CD4-positive, alpha-beta T cell (primary cell): ENCODE results near the gene PDCD5. TPM values are rescaled to one million over a fixed set of nuclear protein-coding genes. Genes with fewer than 3 reads are reported as not detected.

Experiments
- ATAC-seq: fragments of 200-7000 bp; cut with Tn5 transposase; one replicate; pipeline ENCODE4 v1.10.0; 2022; ENCODE audit warnings: mild to moderate bottlenecking; ENCODE audit not compliant: poor library complexity
- CTCF ChIA-PET: fragments of 350-600 bp; sonication (Branson Sonifier 250); formaldehyde crosslinking; loops from one replicate; lab custom pipeline; 2021; ENCODE audit warnings: antibody characterized with exemption, inconsistent platforms; lab: Charles Lee
- POLR2A ChIA-PET: fragments of 350-600 bp; sonication (Branson Sonifier 250); formaldehyde crosslinking; loops from one replicate; lab custom pipeline; 2021; ENCODE audit warnings: antibody characterized with exemption, inconsistent platforms; lab: Charles Lee
- DNase-seq, 14 experiments: peaks; one replicate each; pipeline ENCODE4 v3.0.0-alpha.2; 2013 to 2020; ENCODE audit warnings: mixed read lengths in 2 of 14
- H3K27ac ChIP-seq, 2 donors: one replicate each; pipeline versions ENCODE4 v1.5.1 to v1.7.0; 2013; ENCODE audit warnings: low read length in 2 of 2, low read depth in 1 of 2, mild to moderate bottlenecking in 1 of 2
- H3K27me3 ChIP-seq, 2 experiments: 1 replicate in 1 of 2; 2 replicates in 1 of 2; pipeline versions ENCODE4 v1.6.1 to v1.7.0; 2013; ENCODE audit warnings: low read length in 2 of 2, control low read depth in 1 of 2, mild to moderate bottlenecking in 1 of 2, moderate library complexity in 1 of 2; ENCODE audit not compliant: insufficient read depth in 2 of 2, control insufficient read depth in 1 of 2
- H3K36me3 ChIP-seq: one replicate; pipeline ENCODE4 v1.6.1; 2013; ENCODE audit warnings: low read length, control low read depth; ENCODE audit not compliant: insufficient read depth
- H3K4me1 ChIP-seq: one replicate; pipeline ENCODE4 v1.6.1; 2013; ENCODE audit warnings: low read length, control low read depth; ENCODE audit not compliant: insufficient read depth
- H3K4me3 ChIP-seq: one replicate; pipeline ENCODE4 v1.5.1; 2013; ENCODE audit warnings: mild to moderate bottlenecking, low read length, moderate library complexity
- H3K9me3 ChIP-seq, 2 experiments: 1 replicate in 1 of 2; 2 replicates in 1 of 2; pipeline versions ENCODE4 v1.6.1 to v1.7.0; 2013; ENCODE audit warnings: low read length in 2 of 2, mild to moderate bottlenecking in 2 of 2, control low read depth in 1 of 2, moderate library complexity in 1 of 2; ENCODE audit not compliant: control insufficient read depth in 1 of 2, insufficient read depth in 1 of 2
- H3K27ac Mint-ChIP-seq: one replicate; pipeline ENCODE4 v1.8.0; 2020; ENCODE audit warnings: mixed read lengths
- H3K27me3 Mint-ChIP-seq: one replicate; pipeline ENCODE4 v1.8.0; 2021; ENCODE audit warnings: mixed read lengths
- H3K36me3 Mint-ChIP-seq: one replicate; pipeline ENCODE4 v1.8.0; 2021; ENCODE audit warnings: low read depth, mixed read lengths
- H3K4me1 Mint-ChIP-seq: one replicate; pipeline ENCODE4 v1.8.0; 2021; ENCODE audit warnings: low read depth, mixed read lengths
- H3K4me3 Mint-ChIP-seq: one replicate; pipeline ENCODE4 v1.8.0; 2020; ENCODE audit warnings: mild to moderate bottlenecking, mixed read lengths
- H3K9me3 Mint-ChIP-seq: one replicate; pipeline ENCODE4 v1.8.0; 2020; ENCODE audit warnings: mixed read lengths
- intact Hi-C, 2 experiments: fragments of 100-400 bp; cut with DNase I in 1 of 2; cut with micrococcal nuclease in 1 of 2; formaldehyde crosslinking; loops; one replicate each; pipeline versions ENCODE4 v1.15.1 to v1.9.0; 2023 to 2025; cut with DNase I, micrococcal nuclease
- polyA plus RNA-seq, 2 donors: library from polyadenylated mRNA; unstranded; fragments of 120-200 nt; gene quantifications; one replicate each; pipeline ENCODE4 v1.2.1, GENCODE V29; 2013
- total RNA-seq, 174 experiments: library from RNA in 2 of 174; stranded (reverse) in 2 of 174; gene quantifications; one replicate each; pipeline ENCODE4 v1.2.3 and lab custom pipeline; 2021 to 2026
- TF ChIP-seq, protein P1 (sequence below): fragments of 200-600 bp; IDR thresholded peaks from one replicate; pipeline ENCODE4 v1.8.0; 2022; ENCODE audit warnings: antibody characterized with exemption, mild to moderate bottlenecking

The PDCD5 gene, protein sequence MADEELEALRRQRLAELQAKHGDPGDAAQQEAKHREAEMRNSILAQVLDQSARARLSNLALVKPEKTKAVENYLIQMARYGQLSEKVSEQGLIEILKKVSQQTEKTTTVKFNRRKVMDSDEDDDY
- total RNA-seq (10 to 100 TPM; 30.0 to 32.7 TPM), total RNA-seq (lab: John Stamatoyannopoulos, UW) (18.4 to 145 (median 43.4) reads per million in 172 experiments)
- polyA plus RNA-seq (2013, experiment 1 of 2): 64.9 TPM
- 69.3 TPM for polyA plus RNA-seq (2013, experiment 2 of 2)

GRCh38 chr19:32580901-32581704 lies at the start of gene PDCD5:
Gene PDCD5, plus strand, starts transcription at chr19:32581190. Its CDS starts 72 bp downstream, at chr19:32581262.
- peaks cover 41% of the 10 kb centered on the region for H3K4me1 Mint-ChIP-seq
- intact Hi-C loops: loop anchor here (1.0 to 10.0 kb wide), 9 partner anchors 96 to 1554 kb away; partner anchors contain the start of genes ANKRD27 (in 1 of the 2), CEP89 (in 1 of the 2), DPY19L3 (in 1 of the 2) and FAAP24 (in 1 of the 2)
- POLR2A ChIA-PET: interaction anchor here (0.7 to 2.6 kb wide), 11 partner anchors 8 to 603 kb away, joined by 3 to 12 read pairs (median 6); partner anchors contain the start of genes ANKRD27, CEP89, DPY19L3 and FAAP24
- no peaks in the 10 kb centered on the region for H3K27me3 Mint-ChIP-seq
- H3K27ac Mint-ChIP-seq: peak within 1 kb of the TSS; percentile 88
- DNase-seq (peak; percentile 94 to 99 (median 97)), ATAC-seq (peak; percentile 90)
- peaks cover 0 to 5% of the 10 kb centered on the region in 2 experiments for H3K27me3 ChIP-seq
- no peaks in the 10 kb centered on the region for H3K9me3 ChIP-seq
- H3K36me3 ChIP-seq: peaks cover 20% of the 10 kb centered on the region
- peak within 1 kb of the TSS; percentile 80 for H3K4me3 ChIP-seq
- peak within 1 kb of the TSS; percentile 40 to 57 for H3K27ac ChIP-seq
- CTCF ChIA-PET: interaction anchor here (1.1 to 1.3 kb wide), 2 partner anchors 19 to 94 kb away, joined by 3 to 4 read pairs; partner anchors contain the start of genes ANKRD27 and RGS9BP
- no peaks in the 10 kb centered on the region for H3K9me3 Mint-ChIP-seq
- peak within 1 kb of the TSS; percentile 91 for H3K4me3 Mint-ChIP-seq
- TF ChIP-seq, protein P1, sequence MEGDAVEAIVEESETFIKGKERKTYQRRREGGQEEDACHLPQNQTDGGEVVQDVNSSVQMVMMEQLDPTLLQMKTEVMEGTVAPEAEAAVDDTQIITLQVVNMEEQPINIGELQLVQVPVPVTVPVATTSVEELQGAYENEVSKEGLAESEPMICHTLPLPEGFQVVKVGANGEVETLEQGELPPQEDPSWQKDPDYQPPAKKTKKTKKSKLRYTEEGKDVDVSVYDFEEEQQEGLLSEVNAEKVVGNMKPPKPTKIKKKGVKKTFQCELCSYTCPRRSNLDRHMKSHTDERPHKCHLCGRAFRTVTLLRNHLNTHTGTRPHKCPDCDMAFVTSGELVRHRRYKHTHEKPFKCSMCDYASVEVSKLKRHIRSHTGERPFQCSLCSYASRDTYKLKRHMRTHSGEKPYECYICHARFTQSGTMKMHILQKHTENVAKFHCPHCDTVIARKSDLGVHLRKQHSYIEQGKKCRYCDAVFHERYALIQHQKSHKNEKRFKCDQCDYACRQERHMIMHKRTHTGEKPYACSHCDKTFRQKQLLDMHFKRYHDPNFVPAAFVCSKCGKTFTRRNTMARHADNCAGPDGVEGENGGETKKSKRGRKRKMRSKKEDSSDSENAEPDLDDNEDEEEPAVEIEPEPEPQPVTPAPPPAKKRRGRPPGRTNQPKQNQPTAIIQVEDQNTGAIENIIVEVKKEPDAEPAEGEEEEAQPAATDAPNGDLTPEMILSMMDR: no peak
- H3K4me1 ChIP-seq: peaks cover 26% of the 10 kb centered on the region
- H3K36me3 Mint-ChIP-seq: peaks cover 31% of the 10 kb centered on the region

GRCh38 chr19:32532233-32532632 lies 48.8 kb upstream of the PDCD5 start:
- TF ChIP-seq, protein P1: no peak
- DNase-seq: no peak
- H3K4me1 ChIP-seq: no peaks in the 10 kb centered on the region
- peaks cover 7 to 10% of the 10 kb centered on the region in 2 experiments for H3K9me3 ChIP-seq
- intact Hi-C loops: no loop called here
- H3K27me3 Mint-ChIP-seq: peaks cover 27% of the 10 kb centered on the region
- POLR2A ChIA-PET: no interaction called here
- H3K27me3 ChIP-seq: peaks cover 0 to 2% of the 10 kb centered on the region in 2 experiments
- H3K4me3 ChIP-seq: no peak overlapping the region
- H3K9me3 Mint-ChIP-seq: peaks cover 13% of the 10 kb centered on the region
- H3K36me3 ChIP-seq: no peaks in the 10 kb centered on the region
- no peak overlapping the region for H3K4me3 Mint-ChIP-seq
- ATAC-seq: no peak
- H3K27ac Mint-ChIP-seq: no peak overlapping the region
- CTCF ChIA-PET: no interaction called here
- H3K36me3 Mint-ChIP-seq: no peaks in the 10 kb centered on the region
- no peaks in the 10 kb centered on the region for H3K4me1 Mint-ChIP-seq
- no peak overlapping the region for H3K27ac ChIP-seq

GRCh38 chr19:32537580-32537979 lies 43.4 kb upstream of the PDCD5 start:
- peaks cover 12% of the 10 kb centered on the region for H3K9me3 Mint-ChIP-seq
- no peak overlapping the region for H3K27ac Mint-ChIP-seq
- DNase-seq: no peak
- H3K4me1 Mint-ChIP-seq: no peaks in the 10 kb centered on the region
- TF ChIP-seq, protein P1: no peak
- Histone ChIP-seq H3K36me3 (no peaks in the 10 kb centered on the region), H3K27ac (no peak overlapping the region), H3K4me1 (no peaks in the 10 kb centered on the region), H3K27me3 (peaks cover 0 to 2% of the 10 kb centered on the region in 2 experiments), H3K4me3 (no peak overlapping the region), H3K9me3 (peaks cover 0 to 12% of the 10 kb centered on the region in 2 experiments)
- intact Hi-C loops: no loop called here
- peaks cover 24% of the 10 kb centered on the region for H3K27me3 Mint-ChIP-seq
- ATAC-seq: no peak
- ChIA-PET POLR2A (interaction anchor here (0.6 kb wide), 1 partner anchor 24 kb away, joined by 5 read pairs; no protein-coding TSS in a partner anchor), CTCF (no interaction called here)
- no peaks in the 10 kb centered on the region for H3K36me3 Mint-ChIP-seq
- H3K4me3 Mint-ChIP-seq: no peak overlapping the region
